ENCODE data around the gene CLDN22.

GRCh38 chr4:183314336-183314735 is 5.7 kb downstream of the CLDN22 start:
- TF ChIP-seq CTCF (IDR thresholded peaks at IDR 0.05) (no peak), POLR2A (IDR thresholded peaks at IDR 0.05) (no peak)
